Neural progenitor cell (in vitro differentiated cells): Measurements from ENCODE around the gene FBXW11.

Experiments
- CTCF ChIP-seq: fragments of 200-600 bp; sonication (generic); IDR thresholded peaks from 2 replicates; pipeline ENCODE4 v1.5.1; 2017; ENCODE audit warnings: antibody characterized with exemption, mild to moderate bottlenecking
- EZH2 ChIP-seq: fragments of 200-600 bp; sonication (generic); IDR thresholded peaks from 2 replicates; pipeline ENCODE4 v1.6.1; 2017; ENCODE audit warnings: antibody characterized with exemption, mild to moderate bottlenecking, moderate library complexity
- EZH2phosphoT487 ChIP-seq: fragments of 200-600 bp; sonication (generic); IDR thresholded peaks from 2 replicates; pipeline ENCODE4 v1.6.1; 2017; ENCODE audit warnings: antibody characterized with exemption

- TF ChIP-seq CTCF = no peak
- no peak for TF ChIP-seq EZH2phosphoT487
- TF ChIP-seq EZH2 = no peak
Observed at GRCh38 chr5:172038167-172038566, 31.7 kb upstream of the FBXW11 start.
